GM12878 (cell line): ENCODE measurements around the gene OXA1L. TPM values are rescaled to one million over a fixed set of nuclear protein-coding genes. Genes with fewer than 3 reads are reported as not detected.

Source experiments
- ATAC-seq: fragments of 200-7000 bp; cut with Tn5 transposase; 3 replicates; pipeline ENCODE4 v1.9.1; 2020; ENCODE audit warnings: mild to moderate bottlenecking, moderate library complexity
- BruUV-seq: library from RNA; stranded (reverse); fragments of 400-500 nt; replicated peaks from 2 replicates; lab custom pipeline; 2021; lab: Mats Ljungman, UMichigan
- CTCF ChIA-PET: fragments of 300-600 bp; sonication (Branson Sonifier 250); formaldehyde crosslinking; extraction: SDS; loops from one replicate; lab custom pipeline; 2021; ENCODE audit warnings: inconsistent platforms; lab: Yijun Ruan, JAX
- POLR2A ChIA-PET: fragments of 350-600 bp; formaldehyde crosslinking; extraction: SDS; loops from one replicate; lab custom pipeline; 2021; ENCODE audit warnings: inconsistent platforms; lab: Charles Lee
- RAD21 ChIA-PET: fragments of 300-600 bp; sonication (Branson Sonifier 250); formaldehyde crosslinking; loops from one replicate; lab custom pipeline; 2023; ENCODE audit warnings: antibody characterized with exemption; ENCODE audit not compliant: unreplicated experiment; lab: Charles Lee
- SMC1A ChIA-PET: fragments of 300-600 bp; sonication (Branson Sonifier 250); formaldehyde crosslinking; loops from one replicate; lab custom pipeline; 2023; ENCODE audit not compliant: unreplicated experiment, uncharacterized antibody; lab: Charles Lee
- DNase-seq: peaks from one replicate; pipeline ENCODE4 v3.0.0-alpha.2; 2011; ENCODE audit warnings: low read depth, low spot score
- FAIRE-seq: peaks from 3 replicates; lab custom pipeline; 2011; peaks lifted over from hg19 to GRCh38; lab: Jason Lieb, UNC
- H2AFZ ChIP-seq: 2 replicates; pipeline ENCODE4 v1.6.0; 2011; ENCODE audit warnings: low read depth, low read length, control low read depth; ENCODE audit not compliant: control insufficient read depth
- H3K27ac ChIP-seq: 2 replicates; pipeline ENCODE4 v1.5.1; 2011; ENCODE audit warnings: control low read depth; ENCODE audit not compliant: control insufficient read depth, insufficient read depth
- H3K27me3 ChIP-seq, 2 experiments: replicated peaks in 1 of 2; 2 replicates each; pipeline versions ENCODE4 v1.6.0 to v1.6.1; 2011; ENCODE audit warnings: low read length in 1 of 2; ENCODE audit not compliant: control insufficient read depth in 2 of 2, insufficient read depth in 2 of 2
- H3K36me3 ChIP-seq, 2 experiments: 2 replicates each; pipeline ENCODE4 v1.5.1; 2011; ENCODE audit warnings: low read length in 1 of 2; ENCODE audit not compliant: control insufficient read depth in 2 of 2, insufficient read depth in 2 of 2
- H3K4me1 ChIP-seq: 2 replicates; pipeline ENCODE4 v1.6.1; 2011; ENCODE audit warnings: mild to moderate bottlenecking, low read length, moderate library complexity, mixed read lengths; ENCODE audit not compliant: control insufficient read depth, insufficient read depth
- H3K4me2 ChIP-seq: 2 replicates; pipeline ENCODE4 v1.6.0; 2011; ENCODE audit warnings: control low read depth; ENCODE audit not compliant: control insufficient read depth, insufficient read depth
- H3K4me3 ChIP-seq: fragments of 200-600 bp; sonication (generic); 2 replicates; pipeline ENCODE4 v1.5.1; 2016
- H3K79me2 ChIP-seq: 2 replicates; pipeline ENCODE4 v1.6.0; 2011; ENCODE audit warnings: low read length; ENCODE audit not compliant: control insufficient read depth, insufficient read depth
- H3K9ac ChIP-seq: 2 replicates; pipeline ENCODE4 v1.8.0; 2011; ENCODE audit warnings: low read length, control low read depth, mixed read lengths; ENCODE audit not compliant: control insufficient read depth, insufficient read depth
- H3K9me3 ChIP-seq: replicated peaks from 3 replicates; pipeline ENCODE4 v1.5.1; 2011; ENCODE audit warnings: mild to moderate bottlenecking, low read length; ENCODE audit not compliant: control insufficient read depth, insufficient read depth
- H4K20me1 ChIP-seq: 2 replicates; pipeline ENCODE4 v1.6.0; 2011; ENCODE audit not compliant: control insufficient read depth, insufficient read depth
- KLF5 ChIP-seq: fragments of 450-650 bp; IDR thresholded peaks from 2 replicates; pipeline ENCODE4 v1.6.1; 2014; ENCODE audit warnings: mild to moderate bottlenecking; ENCODE audit not compliant: partially characterized antibody
- NFXL1 ChIP-seq: fragments of 450-650 bp; IDR thresholded peaks from 2 replicates; pipeline ENCODE4 v1.6.1; 2017; ENCODE audit warnings: antibody characterized with exemption, mild to moderate bottlenecking, borderline replicate concordance
- PAX5 ChIP-seq: IDR thresholded peaks from 2 replicates; pipeline ENCODE4 v1.6.1; 2011; ENCODE audit warnings: low read depth, low read length, borderline replicate concordance
- RB1 ChIP-seq: fragments of 450-650 bp; formaldehyde crosslinking; IDR thresholded peaks from 2 replicates; pipeline ENCODE4 v1.6.1; 2017; ENCODE audit warnings: mild to moderate bottlenecking, borderline replicate concordance
- YY1 ChIP-seq: IDR thresholded peaks from 2 replicates; pipeline ENCODE4 v1.6.1; 2011; ENCODE audit warnings: low read depth, mild to moderate bottlenecking, low read length
- ZNF622 ChIP-seq: fragments of 450-650 bp; IDR thresholded peaks from 2 replicates; pipeline ENCODE4 v1.6.1; 2017; ENCODE audit warnings: mild to moderate bottlenecking, inconsistent platforms
- WGBS: methylation state at CpG from one replicate; pipeline ENCODE4 v1.1.6; 2016; ENCODE audit warnings: low lambda C conversion rate; ENCODE audit not compliant: insufficient replicate concordance, insufficient coverage; ENCODE audit errors: missing lambda C conversion rate; 5-methylcytosine and 5-hydroxymethylcytosine counted together
- in situ Hi-C: fragments of 300-500 bp; cut with MboI; formaldehyde crosslinking; loops from 9 replicates; pipeline ENCODE4 v1.14.3; 2018; ENCODE audit warnings: mixed read lengths
- intact Hi-C: fragments of 100-400 bp; cut with micrococcal nuclease; formaldehyde crosslinking; loops from one replicate; pipeline ENCODE4 v1.14.2; 2022; ENCODE audit not compliant: unreplicated experiment
- polyA plus RNA-seq, 11 experiments: library from polyadenylated mRNA; depleted of rRNA in 4 of 11; unstranded in 6 of 11; stranded (reverse) in 5 of 11; fragments of >200 nt; fragmentation: Nextera tagmentation in 4 of 11; fragmentation: Illumina TruSeq in 1 of 11; extraction: Ambion mirVana in 4 of 11; extraction: Trizol in 1 of 11; gene quantifications; 1 replicate in 1 of 11; 2 replicates in 10 of 11; pipeline versions ENCODE4 v1.2.1 to v1.2.3, GENCODE V29; 2011 to 2016; ENCODE audit warnings: inconsistent platforms in 2 of 11, missing spikeins in 2 of 11, low read depth in 1 of 11
- total RNA-seq, 4 experiments: library from RNA; depleted of rRNA in 3 of 4; stranded (reverse); fragments of >200 nt in 3 of 4; fragmentation: Illumina TruSeq in 1 of 4; extraction: Trizol in 1 of 4; gene quantifications; 2 replicates each; pipeline versions ENCODE4 v1.2.1 to v1.2.3, GENCODE V29; 2013 to 2021
- TF ChIP-seq, protein P1 (sequence below): fragments of 450-650 bp; IDR thresholded peaks from 2 replicates; pipeline ENCODE4 v1.6.1; 2017; ENCODE audit warnings: mild to moderate bottlenecking, moderate library complexity
- TF ChIP-seq, protein P2 (sequence below): IDR thresholded peaks from 2 replicates; pipeline ENCODE4 v1.6.1; 2012; ENCODE audit warnings: low read depth, low read length, improper control_type of control experiment
- TF ChIP-seq, protein P3 (sequence below): IDR thresholded peaks from 2 replicates; pipeline ENCODE4 v1.6.1; 2011; ENCODE audit warnings: low read depth, mild to moderate bottlenecking, low read length, moderate library complexity, borderline replicate concordance; ENCODE audit errors: extremely low read depth
- TF ChIP-seq, protein P4 (sequence below): fragments of 150-350 bp; IDR thresholded peaks from 2 replicates; pipeline ENCODE4 v1.6.1; 2016; ENCODE audit warnings: low read depth, low read length
- TF ChIP-seq, protein P5 (sequence below): fragments of 450-650 bp; conservative IDR thresholded peaks from 2 replicates; pipeline ENCODE4 v1.6.1; 2017; ENCODE audit warnings: mild to moderate bottlenecking, moderate library complexity

The OXA1L gene
- total and polyA plus RNA-seq, 10 of the 15 experiments (the other 5 are each of a cell fraction or from before 2014, with no cell fraction given), result 105 to 289 (median 146) TPM

DNA sequence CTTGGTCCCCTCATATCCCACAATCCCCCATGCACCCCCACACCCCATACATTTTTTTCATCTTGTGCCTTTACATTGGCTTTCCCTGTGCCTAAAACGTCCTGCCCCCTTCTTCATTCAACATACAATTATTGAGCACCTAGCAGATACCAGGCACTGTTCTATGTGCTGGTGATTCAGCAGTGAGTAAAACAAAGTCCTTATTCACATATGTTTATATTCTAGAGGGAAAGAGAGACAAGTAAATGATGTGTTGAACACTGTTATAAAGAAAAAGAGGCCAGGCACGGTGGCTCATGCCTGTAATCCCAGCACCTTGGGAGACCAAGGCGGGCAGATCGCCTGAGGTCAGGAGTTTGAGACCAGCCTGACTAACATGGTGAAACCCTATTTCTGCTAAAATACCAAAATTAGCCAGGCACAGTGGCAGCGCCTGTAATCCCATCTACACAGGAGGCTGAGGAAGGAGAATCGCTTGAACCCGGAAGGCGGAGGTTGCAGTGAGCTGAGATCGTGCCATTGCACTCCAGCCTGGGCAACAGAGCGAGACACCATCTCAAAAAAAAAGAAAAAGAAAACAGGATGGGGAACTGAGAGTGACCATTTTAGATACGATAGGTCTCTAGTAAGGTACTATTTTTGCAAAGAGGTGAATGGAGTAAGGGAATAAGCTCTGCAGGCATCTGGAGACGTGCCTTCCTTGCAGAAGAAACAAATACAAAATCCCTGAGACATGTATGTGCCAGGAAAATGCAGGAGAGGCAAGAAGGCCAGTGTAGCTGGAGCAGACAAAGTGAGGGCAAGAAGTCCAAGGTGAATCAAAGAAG, 36.6 kb downstream of the OXA1L start:
- ChIA-PET CTCF (interaction anchor here (0.7 to 5.8 kb wide), 10 partner anchors 8 to 127 kb away, joined by 3 to 29 read pairs (median 4); no protein-coding TSS in a partner anchor), SMC1A (interaction anchor here (0.6 to 20.3 kb wide), 6 partner anchors 5 to 142 kb away, joined by 3 to 395 read pairs (median 27); partner anchors contain the start of genes OXA1L and SLC7A7), POLR2A (interaction anchor here (0.5 to 17.5 kb wide), 7 partner anchors 10 to 1393 kb away, joined by 3 to 245 read pairs (median 3); partner anchors contain the start of gene SLC7A7), RAD21 (interaction anchor here (0.8 to 14.2 kb wide), 6 partner anchors 8 to 58 kb away, joined by 3 to 219 read pairs (median 16); partner anchors contain the start of gene SLC7A7)
- Histone ChIP-seq H3K27me3 (no peaks in the 10 kb centered on the region), H4K20me1 (no peaks in the 10 kb centered on the region), H3K79me2 (peaks cover 34% of the 10 kb centered on the region), H3K36me3 (peaks cover 0 to 2% of the 10 kb centered on the region in 2 experiments; a peak in 2 of 4 replicates), H3K4me1 (peaks cover 58% of the 10 kb centered on the region), H3K4me2 (peak overlapping the region; percentile 93), H3K9me3 (no peaks in the 10 kb centered on the region), H3K9ac (peak overlapping the region; percentile 72), H3K27ac (peak overlapping the region; percentile 98), H3K4me3 (peak overlapping the region; percentile 61), H2AFZ (no peak overlapping the region)
- in situ Hi-C loops (no loop called here), intact Hi-C loops (no loop called here)
- WGBS, result under 1% methylated on average over 12 of the region's 12 CpGs
- ATAC-seq (peak; percentile 80), FAIRE-seq (no peak), DNase-seq (no peak)
- no TSS peak for BruUV-seq
- TF ChIP-seq, protein P1, sequence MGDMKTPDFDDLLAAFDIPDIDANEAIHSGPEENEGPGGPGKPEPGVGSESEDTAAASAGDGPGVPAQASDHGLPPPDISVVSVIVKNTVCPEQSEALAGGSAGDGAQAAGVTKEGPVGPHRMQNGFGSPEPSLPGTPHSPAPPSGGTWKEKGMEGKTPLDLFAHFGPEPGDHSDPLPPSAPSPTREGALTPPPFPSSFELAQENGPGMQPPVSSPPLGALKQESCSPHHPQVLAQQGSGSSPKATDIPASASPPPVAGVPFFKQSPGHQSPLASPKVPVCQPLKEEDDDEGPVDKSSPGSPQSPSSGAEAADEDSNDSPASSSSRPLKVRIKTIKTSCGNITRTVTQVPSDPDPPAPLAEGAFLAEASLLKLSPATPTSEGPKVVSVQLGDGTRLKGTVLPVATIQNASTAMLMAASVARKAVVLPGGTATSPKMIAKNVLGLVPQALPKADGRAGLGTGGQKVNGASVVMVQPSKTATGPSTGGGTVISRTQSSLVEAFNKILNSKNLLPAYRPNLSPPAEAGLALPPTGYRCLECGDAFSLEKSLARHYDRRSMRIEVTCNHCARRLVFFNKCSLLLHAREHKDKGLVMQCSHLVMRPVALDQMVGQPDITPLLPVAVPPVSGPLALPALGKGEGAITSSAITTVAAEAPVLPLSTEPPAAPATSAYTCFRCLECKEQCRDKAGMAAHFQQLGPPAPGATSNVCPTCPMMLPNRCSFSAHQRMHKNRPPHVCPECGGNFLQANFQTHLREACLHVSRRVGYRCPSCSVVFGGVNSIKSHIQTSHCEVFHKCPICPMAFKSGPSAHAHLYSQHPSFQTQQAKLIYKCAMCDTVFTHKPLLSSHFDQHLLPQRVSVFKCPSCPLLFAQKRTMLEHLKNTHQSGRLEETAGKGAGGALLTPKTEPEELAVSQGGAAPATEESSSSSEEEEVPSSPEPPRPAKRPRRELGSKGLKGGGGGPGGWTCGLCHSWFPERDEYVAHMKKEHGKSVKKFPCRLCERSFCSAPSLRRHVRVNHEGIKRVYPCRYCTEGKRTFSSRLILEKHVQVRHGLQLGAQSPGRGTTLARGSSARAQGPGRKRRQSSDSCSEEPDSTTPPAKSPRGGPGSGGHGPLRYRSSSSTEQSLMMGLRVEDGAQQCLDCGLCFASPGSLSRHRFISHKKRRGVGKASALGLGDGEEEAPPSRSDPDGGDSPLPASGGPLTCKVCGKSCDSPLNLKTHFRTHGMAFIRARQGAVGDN, result no peak; the same call in 1 of the 2 replicates
- TF ChIP-seq NFXL1 (no peak), KLF5 (no peak), YY1 (peak; percentile 30; the same call in 1 of the 2 replicates), PAX5 (peak; percentile 92), ZNF622 (no peak), RB1 (no peak)
- TF ChIP-seq, protein P2, sequence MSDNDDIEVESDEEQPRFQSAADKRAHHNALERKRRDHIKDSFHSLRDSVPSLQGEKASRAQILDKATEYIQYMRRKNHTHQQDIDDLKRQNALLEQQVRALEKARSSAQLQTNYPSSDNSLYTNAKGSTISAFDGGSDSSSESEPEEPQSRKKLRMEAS, result no peak
- TF ChIP-seq, protein P3, sequence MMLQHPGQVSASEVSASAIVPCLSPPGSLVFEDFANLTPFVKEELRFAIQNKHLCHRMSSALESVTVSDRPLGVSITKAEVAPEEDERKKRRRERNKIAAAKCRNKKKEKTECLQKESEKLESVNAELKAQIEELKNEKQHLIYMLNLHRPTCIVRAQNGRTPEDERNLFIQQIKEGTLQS, result no peak
- TF ChIP-seq, protein P4, sequence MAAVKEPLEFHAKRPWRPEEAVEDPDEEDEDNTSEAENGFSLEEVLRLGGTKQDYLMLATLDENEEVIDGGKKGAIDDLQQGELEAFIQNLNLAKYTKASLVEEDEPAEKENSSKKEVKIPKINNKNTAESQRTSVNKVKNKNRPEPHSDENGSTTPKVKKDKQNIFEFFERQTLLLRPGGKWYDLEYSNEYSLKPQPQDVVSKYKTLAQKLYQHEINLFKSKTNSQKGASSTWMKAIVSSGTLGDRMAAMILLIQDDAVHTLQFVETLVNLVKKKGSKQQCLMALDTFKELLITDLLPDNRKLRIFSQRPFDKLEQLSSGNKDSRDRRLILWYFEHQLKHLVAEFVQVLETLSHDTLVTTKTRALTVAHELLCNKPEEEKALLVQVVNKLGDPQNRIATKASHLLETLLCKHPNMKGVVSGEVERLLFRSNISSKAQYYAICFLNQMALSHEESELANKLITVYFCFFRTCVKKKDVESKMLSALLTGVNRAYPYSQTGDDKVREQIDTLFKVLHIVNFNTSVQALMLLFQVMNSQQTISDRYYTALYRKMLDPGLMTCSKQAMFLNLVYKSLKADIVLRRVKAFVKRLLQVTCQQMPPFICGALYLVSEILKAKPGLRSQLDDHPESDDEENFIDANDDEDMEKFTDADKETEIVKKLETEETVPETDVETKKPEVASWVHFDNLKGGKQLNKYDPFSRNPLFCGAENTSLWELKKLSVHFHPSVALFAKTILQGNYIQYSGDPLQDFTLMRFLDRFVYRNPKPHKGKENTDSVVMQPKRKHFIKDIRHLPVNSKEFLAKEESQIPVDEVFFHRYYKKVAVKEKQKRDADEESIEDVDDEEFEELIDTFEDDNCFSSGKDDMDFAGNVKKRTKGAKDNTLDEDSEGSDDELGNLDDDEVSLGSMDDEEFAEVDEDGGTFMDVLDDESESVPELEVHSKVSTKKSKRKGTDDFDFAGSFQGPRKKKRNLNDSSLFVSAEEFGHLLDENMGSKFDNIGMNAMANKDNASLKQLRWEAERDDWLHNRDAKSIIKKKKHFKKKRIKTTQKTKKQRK, result no peak
- TF ChIP-seq, protein P5, sequence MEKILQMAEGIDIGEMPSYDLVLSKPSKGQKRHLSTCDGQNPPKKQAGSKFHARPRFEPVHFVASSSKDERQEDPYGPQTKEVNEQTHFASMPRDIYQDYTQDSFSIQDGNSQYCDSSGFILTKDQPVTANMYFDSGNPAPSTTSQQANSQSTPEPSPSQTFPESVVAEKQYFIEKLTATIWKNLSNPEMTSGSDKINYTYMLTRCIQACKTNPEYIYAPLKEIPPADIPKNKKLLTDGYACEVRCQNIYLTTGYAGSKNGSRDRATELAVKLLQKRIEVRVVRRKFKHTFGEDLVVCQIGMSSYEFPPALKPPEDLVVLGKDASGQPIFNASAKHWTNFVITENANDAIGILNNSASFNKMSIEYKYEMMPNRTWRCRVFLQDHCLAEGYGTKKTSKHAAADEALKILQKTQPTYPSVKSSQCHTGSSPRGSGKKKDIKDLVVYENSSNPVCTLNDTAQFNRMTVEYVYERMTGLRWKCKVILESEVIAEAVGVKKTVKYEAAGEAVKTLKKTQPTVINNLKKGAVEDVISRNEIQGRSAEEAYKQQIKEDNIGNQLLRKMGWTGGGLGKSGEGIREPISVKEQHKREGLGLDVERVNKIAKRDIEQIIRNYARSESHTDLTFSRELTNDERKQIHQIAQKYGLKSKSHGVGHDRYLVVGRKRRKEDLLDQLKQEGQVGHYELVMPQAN, result 0 out of 2 replicates have a peak, but pooled peaks have one; percentile 56
